GM10847 (cell line): ENCODE measurements around the gene KIFC1.

Experiments used
- POLR2A ChIP-seq: IDR thresholded peaks from 2 replicates; pipeline ENCODE4 v1.6.1; 2011; ENCODE audit not compliant: insufficient read length; ENCODE audit errors: extremely low read depth

The KIFC1 gene

DNA sequence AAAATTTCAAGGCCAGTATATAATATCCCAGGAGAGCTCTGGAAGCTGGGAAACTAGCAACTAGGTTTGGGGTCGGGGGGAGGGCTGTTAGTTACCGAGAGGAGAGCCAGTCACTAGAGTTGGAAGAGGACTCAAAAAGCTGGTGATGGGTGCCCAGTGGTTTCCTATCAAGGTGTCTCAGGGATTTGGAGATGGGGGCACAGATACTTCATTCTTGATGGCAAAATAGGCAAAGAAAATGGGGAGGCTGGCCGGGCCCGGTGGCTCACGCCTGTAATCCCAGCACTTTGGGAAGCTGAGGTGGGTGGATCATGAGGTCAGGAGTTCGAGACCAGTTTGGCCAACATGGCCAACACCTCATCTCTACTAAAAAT, 20.0 kb downstream of the KIFC1 start:
- TF ChIP-seq POLR2A = no peak

DNA sequence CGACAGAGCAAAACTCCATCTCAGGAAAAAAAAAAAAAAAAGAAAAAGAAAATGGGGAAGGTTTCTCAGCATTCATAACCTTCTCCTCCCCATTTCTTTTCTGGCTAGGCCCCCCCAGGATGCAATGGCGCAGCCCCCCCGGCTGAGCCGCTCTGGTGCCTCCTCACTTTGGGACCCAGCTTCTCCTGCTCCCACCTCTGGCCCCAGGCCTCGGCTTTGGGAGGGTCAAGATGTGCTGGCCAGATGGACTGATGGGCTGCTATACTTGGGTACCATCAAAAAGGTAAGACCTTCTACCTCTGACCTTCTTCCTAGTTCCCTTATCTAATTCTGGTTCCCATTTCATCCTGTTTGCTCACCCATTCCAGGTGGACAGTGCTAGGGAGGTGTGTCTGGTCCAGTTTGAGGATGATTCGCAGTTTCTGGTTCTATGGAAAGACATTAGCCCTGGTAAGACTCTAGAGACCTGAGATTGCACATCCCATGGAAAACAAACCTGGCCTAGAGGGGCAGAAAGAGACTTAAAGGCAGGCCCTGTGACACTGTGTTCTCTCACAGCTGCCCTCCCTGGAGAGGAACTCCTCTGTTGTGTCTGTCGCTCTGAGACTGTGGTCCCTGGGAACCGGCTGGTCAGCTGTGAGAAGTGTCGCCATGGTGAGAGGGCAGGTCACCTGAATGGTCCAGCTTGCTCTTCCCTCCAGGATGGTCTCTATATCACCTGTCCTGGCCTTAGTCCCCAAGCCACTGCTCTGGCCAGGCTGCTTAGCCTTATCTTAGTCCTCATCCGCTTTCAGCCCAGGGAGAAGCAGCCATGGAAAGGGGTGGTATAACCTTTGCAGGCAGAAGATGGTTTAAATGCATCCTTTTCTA, 20.8 kb downstream of the KIFC1 start:
- no peak for TF ChIP-seq POLR2A

DNA sequence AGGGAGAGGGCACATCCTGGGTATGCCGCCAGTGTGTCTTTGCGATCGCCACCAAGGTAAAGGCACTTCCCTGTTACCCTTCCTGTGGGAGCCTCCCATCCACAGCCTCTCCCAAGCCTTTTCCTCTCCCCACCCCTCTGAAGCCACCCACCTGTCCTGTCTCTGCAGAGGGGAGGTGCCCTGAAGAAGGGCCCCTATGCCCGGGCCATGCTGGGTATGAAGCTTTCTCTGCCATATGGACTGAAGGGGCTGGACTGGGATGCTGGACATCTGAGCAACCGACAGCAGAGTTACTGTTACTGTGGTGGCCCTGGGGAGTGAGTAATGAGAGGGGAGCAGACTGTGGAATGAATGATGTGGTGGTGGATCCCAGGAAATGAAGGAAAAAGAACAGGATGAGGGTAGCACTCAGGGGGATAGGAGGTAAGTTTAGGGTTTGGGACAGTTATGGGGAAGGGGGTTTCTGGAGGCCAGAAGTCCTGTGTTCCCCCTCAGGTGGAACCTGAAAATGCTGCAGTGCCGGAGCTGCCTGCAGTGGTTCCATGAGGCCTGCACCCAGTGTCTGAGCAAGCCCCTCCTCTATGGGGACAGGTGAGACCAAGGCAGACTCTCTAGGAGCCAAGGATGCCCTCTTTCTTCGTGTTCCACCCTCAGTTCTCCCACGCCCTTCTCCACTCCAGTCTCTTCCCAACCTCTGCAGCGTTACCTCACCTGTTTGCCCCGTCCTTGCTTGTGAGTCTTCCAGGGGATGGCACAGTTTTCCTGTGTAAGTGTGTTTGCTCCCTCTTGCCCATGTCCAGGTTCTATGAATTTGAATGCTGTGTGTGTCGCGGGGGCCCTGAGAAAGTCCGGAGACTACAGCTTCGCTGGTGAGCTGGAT, 21.9 kb downstream of the KIFC1 start:
- TF ChIP-seq POLR2A = no peak

DNA sequence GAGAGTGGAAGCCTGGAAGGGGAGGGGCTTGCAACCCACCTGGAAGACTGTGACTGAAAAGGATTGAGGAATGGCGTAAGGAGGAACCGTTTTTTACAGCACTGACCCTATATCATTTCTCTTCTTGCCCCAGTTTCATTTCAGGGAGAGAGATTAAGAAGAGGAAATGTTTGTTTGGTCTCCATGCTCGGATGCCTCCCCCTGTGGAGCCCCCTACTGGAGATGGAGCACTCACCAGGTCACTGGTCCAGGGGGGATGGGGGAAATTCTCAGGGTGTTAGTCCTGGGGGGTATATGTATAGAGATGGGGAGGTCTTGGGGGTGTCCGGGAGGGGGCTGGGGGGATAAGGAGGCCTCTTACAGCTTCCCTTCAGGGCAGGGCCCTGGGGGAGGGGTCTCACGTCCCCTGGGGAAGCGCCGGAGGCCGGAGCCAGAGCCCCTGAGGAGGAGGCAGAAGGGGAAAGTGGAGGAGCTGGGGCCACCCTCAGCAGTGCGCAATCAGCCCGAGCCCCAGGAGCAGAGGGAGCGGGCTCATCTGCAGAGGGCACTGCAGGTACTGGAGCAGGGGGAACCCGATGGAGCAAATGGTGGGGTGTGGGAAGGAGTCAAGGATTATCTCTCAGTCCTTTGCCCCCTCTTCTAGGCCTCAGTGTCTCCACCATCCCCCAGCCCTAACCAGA, 23.1 kb downstream of the KIFC1 start:
- TF ChIP-seq POLR2A = no peak

DNA sequence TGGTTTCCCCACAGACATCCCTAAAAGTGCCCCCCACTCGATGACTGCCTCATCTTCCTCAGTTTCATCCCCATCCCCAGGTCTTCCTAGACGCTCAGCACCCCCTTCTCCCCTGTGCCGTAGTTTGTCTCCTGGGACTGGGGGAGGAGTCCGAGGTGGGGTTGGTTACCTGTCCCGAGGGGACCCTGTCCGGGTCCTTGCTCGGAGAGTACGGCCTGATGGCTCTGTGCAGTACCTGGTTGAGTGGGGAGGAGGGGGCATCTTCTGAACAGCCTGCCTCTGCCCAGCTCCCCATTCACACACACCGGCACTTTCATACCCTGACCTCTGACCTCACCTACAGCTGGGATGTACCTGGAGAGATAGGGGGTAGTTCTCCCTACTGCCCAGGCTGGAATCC, 24.2 kb downstream of the KIFC1 start:
- no peak for TF ChIP-seq POLR2A

DNA sequence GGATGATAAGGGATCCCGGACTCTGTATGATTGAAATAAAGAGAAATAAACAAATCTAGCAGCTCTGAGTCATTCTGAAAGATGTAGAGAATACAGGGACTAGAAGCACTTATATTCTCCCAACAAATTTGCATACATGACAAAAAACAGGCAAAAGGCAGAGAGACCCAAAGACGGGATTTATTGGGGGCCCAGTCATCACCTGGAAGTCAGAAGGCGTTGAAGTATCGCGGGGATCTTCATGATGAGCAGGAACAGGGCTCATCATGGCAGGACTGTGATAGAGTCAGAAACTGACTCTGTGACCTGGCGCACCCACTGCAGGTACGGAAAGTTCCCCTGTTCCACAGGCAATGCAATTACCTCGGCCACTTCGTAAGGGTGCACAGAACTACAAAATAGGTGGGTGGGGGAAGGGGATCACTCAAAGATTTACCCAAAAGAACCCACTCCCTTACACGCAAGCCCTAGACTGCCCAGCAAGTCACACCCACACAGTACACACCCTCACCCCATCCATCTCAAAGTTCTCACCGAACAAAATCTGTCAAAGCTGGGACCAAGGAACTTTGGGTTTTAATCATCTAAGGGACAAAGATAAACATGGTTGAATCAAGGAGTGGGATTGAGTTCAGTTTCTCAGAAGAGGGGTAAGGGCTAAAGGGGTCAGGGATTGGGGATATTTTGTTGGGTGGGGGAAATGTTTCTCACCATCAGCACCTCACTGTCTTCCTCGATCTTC, 24.9 kb downstream of the KIFC1 start:
- no peak for TF ChIP-seq POLR2A

DNA sequence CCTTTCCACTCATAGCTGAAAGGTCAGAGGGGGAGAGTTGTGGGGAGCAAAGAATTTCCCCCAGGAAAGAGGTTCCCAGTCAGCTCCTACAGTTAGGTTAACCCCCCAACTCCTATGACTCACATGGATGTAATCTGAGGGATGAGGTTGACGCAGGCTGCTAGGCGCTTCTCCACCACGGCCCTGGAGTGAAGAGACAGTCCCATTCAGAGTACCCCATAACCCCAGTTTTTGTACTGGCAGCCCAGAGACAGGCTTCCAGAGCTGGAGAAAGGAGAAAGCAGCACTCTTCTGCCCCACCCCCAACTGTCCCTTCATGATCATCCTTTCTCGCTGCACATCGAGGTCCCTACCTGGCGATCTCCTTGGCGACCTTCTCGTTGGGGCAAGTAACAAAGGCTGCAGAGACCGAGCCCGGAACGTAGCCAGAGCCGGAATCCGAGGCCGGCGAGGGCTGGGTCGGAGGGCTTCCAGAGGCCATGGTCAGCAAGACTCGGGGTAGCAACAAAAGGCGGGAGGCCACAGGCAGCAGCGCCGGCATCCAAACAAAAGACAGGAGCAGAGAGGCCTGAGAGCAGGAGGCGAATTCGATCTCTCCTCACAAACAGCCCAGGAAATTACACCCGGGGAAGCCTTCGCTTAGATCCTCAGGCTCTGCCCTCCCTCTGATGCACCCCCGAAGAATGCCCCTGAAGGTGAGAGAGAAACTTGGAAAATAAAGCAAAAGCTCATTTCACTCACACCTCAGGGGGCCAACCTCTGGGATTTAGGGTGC, 25.7 kb downstream of the KIFC1 start:
- no peak for TF ChIP-seq POLR2A

DNA sequence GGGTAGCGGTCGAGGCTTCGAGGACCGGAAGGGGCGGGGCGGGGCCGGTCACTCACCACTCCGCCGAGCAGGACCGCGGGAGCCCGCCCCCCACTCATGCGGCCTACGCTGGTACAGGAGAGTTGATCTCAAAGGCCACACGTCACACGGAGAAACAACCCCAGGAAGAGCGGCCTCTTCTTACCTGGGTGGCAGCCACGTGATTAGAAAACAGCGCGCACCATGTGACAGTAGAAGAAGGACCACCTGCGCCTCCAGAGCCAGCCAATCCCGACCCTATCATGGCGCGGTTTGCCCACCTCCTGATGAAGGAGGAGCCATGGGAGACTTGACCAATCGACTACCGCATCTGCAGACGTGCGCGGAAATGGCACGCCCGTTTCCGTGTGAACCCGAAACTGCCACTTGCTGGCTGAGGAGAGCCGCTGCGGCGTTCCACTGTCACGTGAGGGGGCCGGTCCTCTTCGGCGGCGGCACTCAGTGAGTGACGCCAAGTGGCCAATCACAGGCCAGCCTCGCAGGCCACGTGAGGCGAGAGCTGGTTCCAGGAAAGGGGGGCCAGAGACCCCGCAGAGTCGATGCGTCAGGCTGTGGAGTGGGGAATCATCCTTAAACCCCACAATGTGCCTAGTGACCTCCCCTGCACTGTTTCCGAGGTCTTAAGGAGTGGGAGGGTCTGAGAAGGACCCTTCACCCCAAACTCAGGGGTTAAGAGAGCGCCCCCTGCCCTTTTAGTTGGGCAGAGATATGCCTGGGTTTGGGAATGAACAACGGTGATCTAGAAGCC, 26.5 kb downstream of the KIFC1 start, which contains the start of gene CUTA:
Gene CUTA (minus strand): TSS at position 205 of the 787 bp plus-strand sequence. CDS start 107 bp downstream, at position 98.
- TF ChIP-seq POLR2A = peak; percentile 52

DNA sequence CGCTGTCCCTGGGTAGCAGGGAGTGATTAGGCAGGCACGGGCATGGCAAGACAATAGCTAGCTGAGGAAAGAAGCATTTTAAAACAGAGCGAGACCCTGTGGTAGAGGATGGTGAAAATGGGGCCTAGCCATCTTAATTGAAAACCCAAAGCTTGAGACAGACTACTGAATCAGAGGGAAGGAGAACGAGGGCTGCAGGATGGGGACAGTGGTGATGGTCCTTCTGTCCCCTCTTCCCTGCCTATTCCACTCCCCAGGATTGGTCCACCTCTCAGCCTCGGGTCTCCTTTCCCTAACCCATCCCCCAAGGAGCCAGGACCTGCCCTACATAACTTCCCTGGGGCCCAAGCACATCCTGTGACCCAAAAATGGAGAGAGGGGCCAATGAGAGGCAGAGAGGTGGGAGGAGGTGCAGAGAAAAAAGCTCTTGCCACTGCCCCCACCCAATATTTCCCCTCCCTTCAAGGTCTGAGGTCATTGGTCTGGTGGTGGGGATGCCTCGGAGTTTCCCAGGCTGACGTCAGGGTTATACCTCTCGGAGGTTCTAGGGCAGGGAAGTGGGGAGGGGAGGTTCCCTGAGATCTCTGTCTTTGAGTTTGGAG, 27.2 kb downstream of the KIFC1 start:
- no peak for TF ChIP-seq POLR2A

DNA sequence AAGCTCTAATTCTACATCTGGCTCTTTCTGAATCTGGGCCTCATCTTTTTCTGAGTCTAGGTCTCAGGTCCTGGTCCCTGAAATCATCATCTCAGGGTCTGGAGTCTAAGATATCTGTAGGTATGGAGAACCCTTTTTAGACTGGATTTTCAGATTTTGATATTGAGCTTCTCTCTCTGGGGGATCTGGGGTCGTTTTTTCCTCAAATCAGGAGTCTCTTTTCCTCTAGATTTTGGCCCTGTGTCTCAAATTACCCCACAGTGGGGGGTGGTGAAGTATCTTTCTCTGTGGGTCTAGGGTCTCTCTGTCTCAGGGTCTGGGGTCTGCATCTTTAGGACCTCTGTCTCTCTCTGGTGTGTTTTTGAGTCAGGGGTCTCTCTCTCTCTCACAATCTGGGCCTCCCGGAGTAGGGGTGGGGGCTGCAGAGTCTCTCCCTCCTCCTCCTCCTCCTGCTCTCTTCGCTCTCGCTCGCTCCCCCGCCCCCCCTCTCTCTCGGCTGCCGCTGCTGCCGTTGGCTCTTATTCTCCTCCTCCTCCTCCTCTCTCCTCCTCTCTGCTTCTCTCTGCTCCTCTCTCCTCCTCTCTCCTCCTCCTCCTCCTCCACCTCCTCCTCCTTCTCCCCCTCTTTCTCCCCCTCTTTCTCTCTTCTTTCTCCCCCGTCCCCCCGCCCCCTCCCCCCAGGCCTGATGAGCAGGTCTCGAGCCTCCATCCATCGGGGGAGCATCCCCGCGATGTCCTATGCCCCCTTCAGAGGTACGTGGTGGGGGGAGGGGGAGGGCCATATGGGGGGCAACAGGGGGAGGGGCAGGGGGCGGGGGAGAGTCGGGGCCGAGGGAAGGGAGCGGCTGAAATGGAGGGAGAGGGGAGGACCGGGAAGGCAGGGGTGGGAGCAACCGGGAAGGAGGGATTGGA, 28.2 kb downstream of the KIFC1 start, which contains the start of gene SYNGAP1:
Gene SYNGAP1 (plus strand): TSS at position 486 of the 911 bp plus-strand sequence. CDS start 200 bp downstream, at position 686.
- no peak for TF ChIP-seq POLR2A

DNA sequence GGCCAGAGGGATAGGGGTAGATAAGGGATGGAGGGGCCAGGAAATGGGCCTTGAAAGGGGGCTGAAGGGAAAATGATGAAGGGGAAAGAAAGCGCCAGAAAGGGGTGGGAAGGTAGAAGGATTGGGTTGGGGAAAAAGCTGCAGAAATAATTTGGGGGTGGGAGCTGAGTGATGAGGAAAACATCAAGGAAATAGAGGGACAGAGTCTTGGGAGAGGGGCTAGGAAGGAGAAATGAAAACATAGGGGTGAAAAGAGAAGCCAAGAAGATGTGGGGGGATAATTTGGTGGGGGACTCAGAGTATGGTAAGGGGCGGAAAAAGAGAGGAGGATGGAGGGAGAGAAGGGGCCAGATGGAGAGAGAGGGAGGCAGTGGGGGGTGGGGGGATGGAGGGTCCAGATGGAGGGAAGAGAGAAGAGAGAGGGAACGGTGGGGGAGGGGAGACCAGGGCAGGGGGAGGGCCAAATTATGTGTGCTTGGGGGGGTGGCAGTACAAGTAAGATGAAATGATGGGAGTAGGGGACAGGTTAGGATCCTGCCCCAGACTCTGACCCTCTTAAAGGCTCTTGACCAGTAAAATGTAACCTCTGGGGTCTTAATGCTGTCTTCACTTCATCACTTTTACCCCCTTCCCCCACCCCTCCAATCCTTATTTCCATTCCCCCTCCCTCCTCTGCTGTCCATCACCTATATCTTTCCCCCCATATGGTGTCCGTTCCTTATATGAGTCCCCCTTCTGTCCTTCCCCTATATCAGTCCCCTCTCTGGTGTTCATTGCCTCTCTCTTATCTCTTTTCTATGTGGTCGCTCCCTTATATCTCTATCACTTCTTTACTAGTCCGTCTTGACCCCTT, 29.1 kb downstream of the KIFC1 start:
- TF ChIP-seq POLR2A = no peak
